ENCODE measurements around the gene KIAA1549. TPM values are rescaled to one million over a fixed set of nuclear protein-coding genes. Genes with fewer than 3 reads are reported as not detected.

Gene KIAA1549
- 0.35 and 0.60 TPM in 2 replicates for total RNA-seq (ENCODE audit: low replicate concordance)

GRCh38 chr7:138981332-138982203 is at the start of gene KIAA1549:
KIAA1549 (minus strand) TSS chr7:138981389; CDS start chr7:138981269, 120 bp downstream.

GRCh38 chr7:138797715-138798320 is 183.4 kb downstream of the KIAA1549 start, which contains the start of the genes ATP6V0A4 and TMEM213:
ATP6V0A4 (minus strand) TSS chr7:138798196; CDS start chr7:138771247, 26,949 bp downstream.
TMEM213 (plus strand) TSS chr7:138797994; CDS start chr7:138798105, 111 bp downstream.

Other genes starting within 250 kb of the KIAA1549 start
- gene TMEM213, start 183.4 kb downstream of the KIAA1549 start, total RNA-seq (ENCODE audit: low replicate concordance): not detected in 2 replicates
- gene ATP6V0A4, start 183.2 kb downstream of the KIAA1549 start, total RNA-seq (ENCODE audit: low replicate concordance): 0.08 TPM in 1 of 2 replicates, not detected in the other
- gene ZC3HAV1L, start 54.7 kb upstream of the KIAA1549 start, total RNA-seq (ENCODE audit: low replicate concordance): 4.6 TPM in 2 replicates
- gene ZC3HAV1, start 128.3 kb upstream of the KIAA1549 start, total RNA-seq (ENCODE audit: low replicate concordance): 16.8 and 17.5 TPM in 2 replicates
- 2.3 and 2.9 TPM in 2 replicates for gene UBN2, start 249.8 kb upstream of the KIAA1549 start, total RNA-seq (ENCODE audit: low replicate concordance)

All from smooth muscle cell of the coronary artery (primary cell).